H1 (cell line): ENCODE data around the gene PFN2. TPM values are rescaled to one million over a fixed set of nuclear protein-coding genes. Genes with fewer than 3 reads are reported as not detected.

ENCODE experiments used
- CTCF ChIA-PET: fragments of 300-600 bp; sonication (Branson Sonifier 250); formaldehyde crosslinking; loops from one replicate; lab custom pipeline; 2021; ENCODE audit not compliant: partially characterized antibody; lab: Charles Lee
- POLR2A ChIA-PET: fragments of 300-600 bp; sonication (Branson Sonifier 250); formaldehyde crosslinking; loops from one replicate; lab custom pipeline; 2021; ENCODE audit warnings: inconsistent platforms; ENCODE audit not compliant: partially characterized antibody; lab: Charles Lee
- DNase-seq, 2 experiments: peaks; one replicate each; pipeline versions ENCODE4 v3.0.0 to v3.0.0-alpha.2; 2010 to 2022; ENCODE audit warnings: low spot score in 2 of 2, low read depth in 1 of 2, mixed read lengths in 1 of 2
- FAIRE-seq: peaks from 2 replicates; lab custom pipeline; 2011; peaks lifted over from hg19 to GRCh38; lab: Jason Lieb, UNC
- H2AFZ ChIP-seq: 2 replicates; pipeline ENCODE4 v1.8.1; 2012; ENCODE audit warnings: low read length, inconsistent platforms
- H2AK5ac ChIP-seq: 2 replicates; pipeline ENCODE4 v1.6.1; 2013; ENCODE audit warnings: low read depth, low read length
- H2BK120ac ChIP-seq: replicated peaks from 2 replicates; pipeline ENCODE3; 2013; ENCODE audit warnings: low read depth, low read length, inconsistent platforms
- H2BK12ac ChIP-seq: 2 replicates; pipeline ENCODE4 v1.6.1; 2013; ENCODE audit warnings: low read depth, low read length
- H2BK15ac ChIP-seq: 2 replicates; pipeline ENCODE4 v1.6.1; 2013; ENCODE audit warnings: low read length
- H2BK20ac ChIP-seq: 2 replicates; pipeline ENCODE4 v1.6.1; 2013; ENCODE audit warnings: low read length
- H2BK5ac ChIP-seq: 2 replicates; pipeline ENCODE4 v1.6.1; 2013; ENCODE audit warnings: low read depth, low read length
- H3K14ac ChIP-seq: 2 replicates; pipeline ENCODE4 v1.6.1; 2013; ENCODE audit warnings: inconsistent platforms; ENCODE audit not compliant: insufficient read length
- H3K18ac ChIP-seq: 2 replicates; pipeline ENCODE4 v1.6.1; 2013; ENCODE audit warnings: low read length; ENCODE audit errors: extremely low read depth
- H3K23ac ChIP-seq: 2 replicates; pipeline ENCODE4 v1.6.1; 2013; ENCODE audit warnings: inconsistent platforms; ENCODE audit not compliant: insufficient read length
- H3K23me2 ChIP-seq: 2 replicates; pipeline ENCODE4 v1.6.1; 2013; ENCODE audit warnings: low read depth, low read length
- H3K27ac ChIP-seq: 2 replicates; pipeline ENCODE4 v1.6.1; 2011; ENCODE audit warnings: low read depth, low read length, inconsistent platforms
- H3K27me3 ChIP-seq, 4 experiments: replicated peaks in 1 of 4; 1 replicate in 1 of 4; 2 replicates in 3 of 4; pipeline versions ENCODE4 v1.6.1 to v1.8.1; 2011 to 2013; ENCODE audit warnings: low read length in 3 of 4, mild to moderate bottlenecking in 3 of 4, inconsistent platforms in 2 of 4, mixed read lengths in 2 of 4, moderate library complexity in 1 of 4; ENCODE audit not compliant: control insufficient read depth in 3 of 4, insufficient read depth in 3 of 4; ENCODE audit errors: extremely low read depth in 1 of 4
- H3K36me3 ChIP-seq, 4 experiments: 2 replicates each; pipeline versions ENCODE4 v1.6.1 to v1.8.1; 2011 to 2013; ENCODE audit warnings: mild to moderate bottlenecking in 4 of 4, low read length in 3 of 4, moderate library complexity in 2 of 4, control low read depth in 1 of 4, inconsistent platforms in 1 of 4; ENCODE audit not compliant: insufficient read depth in 4 of 4, control insufficient read depth in 2 of 4
- H3K4ac ChIP-seq: replicated peaks from 2 replicates; pipeline ENCODE3; 2013; ENCODE audit warnings: low read length, low read depth, mixed read lengths, inconsistent platforms; ENCODE audit not compliant: insufficient read length
- H3K4me1 ChIP-seq, 4 experiments: replicated peaks in 1 of 4; 1 replicate in 1 of 4; 2 replicates in 3 of 4; pipeline versions ENCODE4 v1.6.1 to v1.8.1; 2011 to 2013; ENCODE audit warnings: low read length in 3 of 4, inconsistent platforms in 2 of 4, mixed read lengths in 1 of 4; ENCODE audit not compliant: insufficient read depth in 4 of 4, control insufficient read depth in 3 of 4
- H3K4me2 ChIP-seq, 2 experiments: 2 replicates each; pipeline versions ENCODE4 v1.6.1 to v1.8.1; 2011 to 2013; ENCODE audit warnings: low read depth in 2 of 2, low read length in 2 of 2, control low read depth in 1 of 2, inconsistent platforms in 1 of 2, mild to moderate bottlenecking in 1 of 2; ENCODE audit not compliant: insufficient read depth in 1 of 2
- H3K4me3 ChIP-seq, 4 experiments: fragments of 200-600, 300-600 bp in 1 of 4; sonication (generic), shearing (Covaris generic), sonication (Bioruptor Twin) in 1 of 4; 2 replicates each; pipeline versions ENCODE4 v1.5.1 to v1.8.1; 2011 to 2016; ENCODE audit warnings: low read length in 4 of 4, low read depth in 3 of 4, control low read depth in 2 of 4, inconsistent platforms in 2 of 4, mild to moderate bottlenecking in 2 of 4, mixed read lengths in 1 of 4, moderate library complexity in 1 of 4; ENCODE audit not compliant: insufficient read depth in 2 of 4; ENCODE audit errors: extremely low read depth in 1 of 4
- H3K56ac ChIP-seq: replicated peaks from 2 replicates; pipeline ENCODE3; 2013; ENCODE audit warnings: low read depth, mild to moderate bottlenecking, mixed read lengths, low read length, inconsistent platforms; ENCODE audit not compliant: insufficient read length
- H3K79me1 ChIP-seq: 2 replicates; pipeline ENCODE4 v1.6.1; 2013; ENCODE audit warnings: low read depth, low read length, control low read depth
- H3K79me2 ChIP-seq, 2 experiments: 2 replicates each; pipeline versions ENCODE4 v1.6.1 to v1.8.1; 2012 to 2013; ENCODE audit warnings: low read length in 2 of 2, mild to moderate bottlenecking in 2 of 2, inconsistent platforms in 1 of 2; ENCODE audit not compliant: insufficient read depth in 2 of 2, control insufficient read depth in 1 of 2
- H3K9ac ChIP-seq, 4 experiments: replicated peaks in 1 of 4; 1 replicate in 1 of 4; 2 replicates in 3 of 4; pipeline versions ENCODE4 v1.6.1 to v1.8.1; 2011 to 2013; ENCODE audit warnings: low read depth in 3 of 4, low read length in 3 of 4, control low read depth in 2 of 4, mild to moderate bottlenecking in 2 of 4, moderate library complexity in 2 of 4, inconsistent platforms in 1 of 4; ENCODE audit errors: extremely low read depth in 1 of 4
- H3K9me3 ChIP-seq, 2 experiments: 2 replicates each; pipeline versions ENCODE4 v1.6.1 to v1.8.1; 2012 to 2013; ENCODE audit warnings: mild to moderate bottlenecking in 2 of 2, moderate library complexity in 2 of 2, control low read depth in 1 of 2, inconsistent platforms in 1 of 2, low read depth in 1 of 2, low read length in 1 of 2, mixed read lengths in 1 of 2; ENCODE audit not compliant: insufficient read depth in 2 of 2
- H4K20me1 ChIP-seq, 2 experiments: replicated peaks in 1 of 2; 2 replicates each; pipeline versions ENCODE3 to v1.8.1; 2011 to 2013; ENCODE audit warnings: inconsistent platforms in 2 of 2, low read length in 2 of 2, mild to moderate bottlenecking in 1 of 2; ENCODE audit not compliant: insufficient read depth in 2 of 2, control insufficient read depth in 1 of 2
- H4K5ac ChIP-seq: 2 replicates; pipeline ENCODE4 v1.6.1; 2013; ENCODE audit warnings: low read length, low read depth, mixed read lengths, inconsistent platforms; ENCODE audit not compliant: insufficient read length
- H4K8ac ChIP-seq: 2 replicates; pipeline ENCODE4 v1.8.0; 2013; ENCODE audit warnings: mild to moderate bottlenecking, moderate library complexity, low read length, inconsistent platforms; ENCODE audit not compliant: insufficient read depth; ENCODE audit errors: extremely low read depth
- H4K91ac ChIP-seq: replicated peaks from 2 replicates; pipeline ENCODE3; 2013; ENCODE audit warnings: low read length, mixed read lengths, inconsistent platforms; ENCODE audit not compliant: insufficient read length
- EGR1 ChIP-seq: IDR thresholded peaks from 2 replicates; pipeline ENCODE4 v1.6.1; 2011; ENCODE audit warnings: low read depth, low read length, borderline replicate concordance
- JUN ChIP-seq: IDR thresholded peaks from 2 replicates; pipeline ENCODE4 v1.6.1; 2011; ENCODE audit warnings: low read depth, mild to moderate bottlenecking, improper control_type of control experiment, low read length
- KDM5A ChIP-seq: fragments of 200-600 bp; IDR thresholded peaks from 2 replicates; pipeline ENCODE4 v1.7.1; 2012; ENCODE audit warnings: mild to moderate bottlenecking, low read length, inconsistent platforms, mixed read lengths
- POLR2AphosphoS5 ChIP-seq: IDR thresholded peaks from 2 replicates; pipeline ENCODE4 v1.6.1; 2011; ENCODE audit warnings: low read depth, low read length
- TBP ChIP-seq: IDR thresholded peaks from 2 replicates; pipeline ENCODE4 v1.6.1; 2011; ENCODE audit warnings: low read depth, low read length, improper control_type of control experiment
- WGBS, 2 experiments: shearing (Covaris generic) in 1 of 2; methylation state at CpG; one replicate each; pipeline versions ENCODE4 v1.1.6 to v1.1.7; 2013 to 2015; ENCODE audit warnings: low lambda C conversion rate in 2 of 2, mixed read lengths in 2 of 2, inconsistent platforms in 1 of 2, low coverage in 1 of 2, missing lambda C conversion rate in 1 of 2; ENCODE audit not compliant: insufficient replicate concordance in 2 of 2, insufficient coverage in 1 of 2, insufficient read length in 1 of 2; ENCODE audit errors: extremely low coverage in 1 of 2, missing lambda C conversion rate in 1 of 2; 5-methylcytosine and 5-hydroxymethylcytosine counted together
- polyA plus RNA-seq, 7 experiments: library from polyadenylated mRNA; depleted of rRNA in 3 of 7; stranded (reverse) in 5 of 7; unstranded in 2 of 7; fragments of >200 nt in 5 of 7; fragments of 200-250 nt in 2 of 7; gene quantifications; 1 replicate in 5 of 7; 2 replicates in 1 of 7; 4 replicates in 1 of 7; pipeline versions ENCODE4 v1.2.1 to v1.2.3, GENCODE V29; 2011 to 2013; ENCODE audit warnings: missing spikeins in 2 of 7, mixed read lengths in 2 of 7
- total RNA-seq: library from RNA; stranded (reverse); fragmentation: NEBNext Ultra II Directional; extraction: Animal tissue kit (Norgen Biotek cat#: 25700); gene quantifications from 2 replicates; pipeline ENCODE4 v1.2.1, GENCODE V29; 2021

The PFN2 gene
- total and polyA plus RNA-seq, 2 of the 8 experiments (the other 6 are each of a cell fraction or from before 2014, with no cell fraction given): 175 to 311 TPM

DNA sequence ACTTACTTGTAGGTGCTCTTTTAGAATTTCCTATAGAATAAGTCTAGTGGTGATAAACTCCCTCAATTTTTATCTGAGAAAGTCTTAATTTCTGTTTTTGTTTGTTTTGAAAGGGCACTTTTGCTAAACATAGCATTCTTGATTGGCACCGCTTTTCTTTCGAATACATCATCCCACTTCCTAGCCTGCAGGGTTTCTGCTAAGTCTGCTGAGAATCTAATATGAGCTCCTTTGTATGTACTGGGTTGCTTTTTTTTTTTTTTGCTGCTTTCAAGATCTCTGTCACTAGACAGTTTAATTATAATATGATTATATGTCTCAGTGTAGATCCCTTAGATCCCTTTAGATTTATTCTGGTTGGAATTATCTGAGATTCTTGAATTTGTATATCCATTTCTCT, 21.5 kb downstream of the PFN2 start:
- H3K27ac ChIP-seq: no peak overlapping the region
- no peak overlapping the region for H4K91ac ChIP-seq
- H3K4me2 ChIP-seq: no peak overlapping the region
- no peak overlapping the region for H3K23ac ChIP-seq
- POLR2A ChIA-PET: interaction anchor here (0.9 to 2.2 kb wide), 2 partner anchors 10 to 12 kb away, joined by 5 to 8 read pairs; no protein-coding TSS in a partner anchor
- peaks cover 0 to 17% (median 2%) of the 10 kb centered on the region in 4 experiments; a peak in 3 of 8 replicates for H3K36me3 ChIP-seq
- no peak overlapping the region for H3K18ac ChIP-seq
- no peak for DNase-seq
- peaks cover 3 to 5% of the 10 kb centered on the region in 2 experiments; a peak in 1 of 4 replicates for H3K9me3 ChIP-seq
- H2BK5ac ChIP-seq: no peak overlapping the region
- no peak overlapping the region for H3K56ac ChIP-seq
- H3K27me3 ChIP-seq: no peaks in the 10 kb centered on the region
- H3K14ac ChIP-seq: no peak overlapping the region
- H2BK12ac ChIP-seq: no peak overlapping the region
- H3K23me2 ChIP-seq: no peaks in the 10 kb centered on the region
- H4K5ac ChIP-seq: no peak overlapping the region
- no peak for FAIRE-seq
- CTCF ChIA-PET: interaction anchor here (0.6 to 0.9 kb wide), 2 partner anchors 9 to 177 kb away, joined by 3 read pairs; no protein-coding TSS in a partner anchor
- H2AFZ ChIP-seq: no peak overlapping the region
- peaks cover 0 to 2% (median 0%) of the 10 kb centered on the region in 4 experiments; a peak in 2 of 7 replicates for H3K4me1 ChIP-seq
- no peak overlapping the region for H2AK5ac ChIP-seq
- no peak overlapping the region for H2BK120ac ChIP-seq
- no peak overlapping the region for H3K4ac ChIP-seq
- H4K8ac ChIP-seq: no peak overlapping the region
- WGBS, 2 experiments: 89% methylated on average over 2 of the region's 2 CpGs; no CpG with 5 or more reads in 1 of the 2 experiments
- H3K4me3 ChIP-seq: no peak overlapping the region
- H4K20me1 ChIP-seq: no peaks in the 10 kb centered on the region
- H3K9ac ChIP-seq: no peak overlapping the region
- H2BK15ac ChIP-seq: no peak overlapping the region
- no peaks in the 10 kb centered on the region; a peak in 1 of 4 replicates for H3K79me2 ChIP-seq
- TF ChIP-seq JUN (no peak), EGR1 (no peak), TBP (no peak), KDM5A (no peak), POLR2AphosphoS5 (no peak)
- H2BK20ac ChIP-seq: no peak overlapping the region
- no peaks in the 10 kb centered on the region for H3K79me1 ChIP-seq
